ENCODE measurements around the gene NOS1AP.

DNA sequence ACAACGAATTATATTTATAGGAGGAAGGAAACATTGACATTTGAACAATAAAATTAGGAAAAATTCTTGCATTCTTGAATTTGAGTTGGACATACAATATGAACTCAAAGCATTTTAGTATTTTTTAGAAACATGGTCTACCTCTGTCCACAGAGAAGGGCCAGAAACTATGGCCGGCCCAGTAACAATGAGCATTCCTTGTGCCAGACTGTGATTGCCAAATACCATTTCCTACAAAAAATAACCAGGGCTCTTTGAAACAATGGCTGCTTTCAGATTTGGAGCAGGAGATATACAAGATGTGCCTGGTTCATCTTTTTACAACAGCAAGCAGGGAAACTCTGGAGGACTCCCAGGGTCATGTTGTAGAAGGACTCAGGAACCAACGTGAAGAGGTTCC lies 38.4 kb downstream of the NOS1AP start:
- TF ChIP-seq CTCF (conservative IDR thresholded peaks at IDR 0.05; ENCODE audit: low read depth in 2 of 2), result no peak
- TF ChIP-seq CREB1 (CRISPR knock-in tag; IDR thresholded peaks at IDR 0.05; ENCODE audit: low read depth), result no peak
- no peak for TF ChIP-seq POLR2AphosphoS5 (IDR thresholded peaks at IDR 0.05; ENCODE audit: low read depth)
- TF ChIP-seq, protein P1, sequence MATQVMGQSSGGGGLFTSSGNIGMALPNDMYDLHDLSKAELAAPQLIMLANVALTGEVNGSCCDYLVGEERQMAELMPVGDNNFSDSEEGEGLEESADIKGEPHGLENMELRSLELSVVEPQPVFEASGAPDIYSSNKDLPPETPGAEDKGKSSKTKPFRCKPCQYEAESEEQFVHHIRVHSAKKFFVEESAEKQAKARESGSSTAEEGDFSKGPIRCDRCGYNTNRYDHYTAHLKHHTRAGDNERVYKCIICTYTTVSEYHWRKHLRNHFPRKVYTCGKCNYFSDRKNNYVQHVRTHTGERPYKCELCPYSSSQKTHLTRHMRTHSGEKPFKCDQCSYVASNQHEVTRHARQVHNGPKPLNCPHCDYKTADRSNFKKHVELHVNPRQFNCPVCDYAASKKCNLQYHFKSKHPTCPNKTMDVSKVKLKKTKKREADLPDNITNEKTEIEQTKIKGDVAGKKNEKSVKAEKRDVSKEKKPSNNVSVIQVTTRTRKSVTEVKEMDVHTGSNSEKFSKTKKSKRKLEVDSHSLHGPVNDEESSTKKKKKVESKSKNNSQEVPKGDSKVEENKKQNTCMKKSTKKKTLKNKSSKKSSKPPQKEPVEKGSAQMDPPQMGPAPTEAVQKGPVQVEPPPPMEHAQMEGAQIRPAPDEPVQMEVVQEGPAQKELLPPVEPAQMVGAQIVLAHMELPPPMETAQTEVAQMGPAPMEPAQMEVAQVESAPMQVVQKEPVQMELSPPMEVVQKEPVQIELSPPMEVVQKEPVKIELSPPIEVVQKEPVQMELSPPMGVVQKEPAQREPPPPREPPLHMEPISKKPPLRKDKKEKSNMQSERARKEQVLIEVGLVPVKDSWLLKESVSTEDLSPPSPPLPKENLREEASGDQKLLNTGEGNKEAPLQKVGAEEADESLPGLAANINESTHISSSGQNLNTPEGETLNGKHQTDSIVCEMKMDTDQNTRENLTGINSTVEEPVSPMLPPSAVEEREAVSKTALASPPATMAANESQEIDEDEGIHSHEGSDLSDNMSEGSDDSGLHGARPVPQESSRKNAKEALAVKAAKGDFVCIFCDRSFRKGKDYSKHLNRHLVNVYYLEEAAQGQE (IDR thresholded peaks at IDR 0.05; ENCODE audit: unreplicated experiment), result no peak
- TF ChIP-seq EZH2 (IDR thresholded peaks at IDR 0.05; ENCODE audit: low read depth, unreplicated experiment), result no peak
- TF ChIP-seq EZH2phosphoT487 (IDR thresholded peaks at IDR 0.05; ENCODE audit: unreplicated experiment), result no peak
- no peak for TF ChIP-seq STAT1 (IDR thresholded peaks at IDR 0.05; ENCODE audit: unreplicated experiment)
- no peak for TF ChIP-seq ZNF114 (CRISPR knock-in tag; IDR thresholded peaks at IDR 0.05)
- TF ChIP-seq ZNF331 (CRISPR knock-in tag; IDR thresholded peaks at IDR 0.05; ENCODE audit: low read depth), result no peak
